SK-N-SH treated with all-trans-retinoic acid at 6 μM for 48 hours (cell line): ENCODE results near the gene ADAMTS17.

Source experiments
- ARNTL ChIP-seq: fragments of 450-650 bp; formaldehyde crosslinking; IDR thresholded peaks from 2 replicates; pipeline ENCODE4 v1.5.0; 2020; ENCODE audit warnings: low read depth, mild to moderate bottlenecking, moderate library complexity, borderline replicate concordance
- CSRNP3 ChIP-seq: fragments of 250-450 bp; sonication (Bioruptor Pico); IDR thresholded peaks from 2 replicates; pipeline ENCODE4 v1.5.1; 2021; ENCODE audit warnings: mild to moderate bottlenecking, moderate library complexity
- ESRRG ChIP-seq: fragments of 250-450 bp; sonication (Bioruptor Pico); IDR thresholded peaks from 2 replicates; pipeline ENCODE4 v1.6.1; 2021; ENCODE audit warnings: mild to moderate bottlenecking
- GLIS3 ChIP-seq: fragments of 250-450 bp; sonication (Bioruptor Pico); IDR thresholded peaks from 2 replicates; pipeline ENCODE4 v1.5.0; 2020; ENCODE audit warnings: mild to moderate bottlenecking, moderate library complexity
- ISL1 ChIP-seq: fragments of 250-450 bp; sonication (Bioruptor Pico); IDR thresholded peaks from 2 replicates; pipeline ENCODE4 v2.1.2; 2022; ENCODE audit warnings: mild to moderate bottlenecking, moderate library complexity
- PATZ1 ChIP-seq: fragments of 250-450 bp; sonication (Bioruptor Pico); IDR thresholded peaks from 2 replicates; pipeline ENCODE4 v1.8.0; 2020; ENCODE audit warnings: mild to moderate bottlenecking, moderate library complexity, borderline replicate concordance
- POU6F1 ChIP-seq: fragments of 250-450 bp; sonication (Bioruptor Pico); IDR thresholded peaks from 2 replicates; pipeline ENCODE4 v1.8.0; 2021; ENCODE audit warnings: low read depth, mild to moderate bottlenecking, moderate library complexity, borderline replicate concordance
- PPARA ChIP-seq: fragments of 250-450 bp; sonication (Bioruptor Pico); IDR thresholded peaks from 2 replicates; pipeline ENCODE4 v1.5.0; 2020; ENCODE audit warnings: mild to moderate bottlenecking, borderline replicate concordance
- SNAI2 ChIP-seq: fragments of 250-450 bp; sonication (Bioruptor Pico); IDR thresholded peaks from 2 replicates; pipeline ENCODE4 v1.5.0; 2020; ENCODE audit warnings: mild to moderate bottlenecking, moderate library complexity
- TCF4 ChIP-seq: fragments of 250-450 bp; sonication (Bioruptor Pico); IDR thresholded peaks from 2 replicates; pipeline ENCODE4 v1.8.0; 2021; ENCODE audit warnings: mild to moderate bottlenecking, moderate library complexity, borderline replicate concordance
- TOX ChIP-seq: fragments of 250-450 bp; sonication (Bioruptor Pico); IDR thresholded peaks from 2 replicates; pipeline ENCODE4 v1.8.0; 2021; ENCODE audit warnings: mild to moderate bottlenecking, moderate library complexity, borderline replicate concordance
- TSHZ2 ChIP-seq: fragments of 250-450 bp; sonication (Bioruptor Pico); IDR thresholded peaks from 2 replicates; pipeline ENCODE4 v1.5.0; 2020; ENCODE audit warnings: mild to moderate bottlenecking, moderate library complexity
- ZFP3 ChIP-seq: fragments of 250-450 bp; sonication (Bioruptor Pico); IDR thresholded peaks from 2 replicates; pipeline ENCODE4 v1.5.0; 2020; ENCODE audit warnings: mild to moderate bottlenecking, moderate library complexity
- ZFP30 ChIP-seq: fragments of 450-650 bp; formaldehyde crosslinking; IDR thresholded peaks from 2 replicates; pipeline ENCODE4 v1.5.0; 2022; ENCODE audit warnings: mild to moderate bottlenecking, moderate library complexity

- TF ChIP-seq ESRRG (no peak), ISL1 (CRISPR knock-in tag) (no peak), TSHZ2 (CRISPR knock-in tag) (no peak), PPARA (CRISPR knock-in tag) (no peak), GLIS3 (CRISPR knock-in tag) (no peak), CSRNP3 (no peak), SNAI2 (CRISPR knock-in tag) (no peak), PATZ1 (no peak), ZFP30 (CRISPR knock-in tag) (no peak), TOX (CRISPR knock-in tag) (no peak), TCF4 (CRISPR knock-in tag) (no peak), POU6F1 (no peak), ARNTL (CRISPR knock-in tag) (no peak), ZFP3 (CRISPR knock-in tag) (no peak)
Measured at GRCh38 chr15:100254691-100255090, 87.1 kb downstream of the ADAMTS17 start.
